Measurements from ENCODE around the gene TGM2.

- no peak for TF ChIP-seq CTCF (IDR thresholded peaks at IDR 0.05)
- TF ChIP-seq POLR2A (IDR thresholded peaks at IDR 0.05) = no peak
Measured at GRCh38 chr20:38092260-38092857, 72.7 kb downstream of the TGM2 start.
